ENCODE data around the gene GPR17. TPM values are rescaled to one million over a fixed set of nuclear protein-coding genes. Genes with fewer than 3 reads are reported as not detected.

Gene GPR17
- total and polyA plus RNA-seq, 9 of the 15 experiments (the other 6 are each of a cell fraction or from before 2014, with no cell fraction given): not detected

- Histone ChIP-seq H2AFZ (ENCODE audit: low read depth, low read length) (0 out of 2 replicates have a peak overlapping the region, but pooled peaks have one; percentile 78), H3K27ac (ENCODE audit: extremely low read depth, low read depth, low read length) (no peak overlapping the region), H3K9ac (ENCODE audit: insufficient read depth in 1 of 2, low read depth in 2 of 2, low read length in 2 of 2) (no peak overlapping the region; a peak in 1 of 4 replicates), H3K4me1 (replicated peaks in 1 of 2; ENCODE audit: control insufficient read depth in 2 of 2, insufficient read depth in 2 of 2, low read length in 2 of 2) (peaks cover 14 to 78% of the 10 kb centered on the region in 2 experiments), H3K79me2 (ENCODE audit: control insufficient read depth, insufficient read depth, low read length) (no peaks in the 10 kb centered on the region), H3K27me3 (ENCODE audit: control insufficient read depth in 2 of 2, insufficient read depth in 2 of 2, low read length in 2 of 2) (peaks cover 0 to 23% of the 10 kb centered on the region in 2 experiments; a peak in 2 of 5 replicates), H3K9me1 (ENCODE audit: control insufficient read depth, insufficient read depth, low read length) (no peaks in the 10 kb centered on the region), H3K9me3 (replicated peaks; ENCODE audit: control insufficient read depth, insufficient read depth, low read depth, low read length) (no peaks in the 10 kb centered on the region), H4K20me1 (replicated peaks; ENCODE audit: control insufficient read depth, insufficient read depth, low read length) (no peaks in the 10 kb centered on the region; the same call in 1 of the 2 replicates), H3K4me3 (no peak overlapping the region), H3K36me3 (ENCODE audit: control insufficient read depth, insufficient read depth, low read length) (no peaks in the 10 kb centered on the region), H3K4me2 (ENCODE audit: insufficient read depth, low read length) (no peak overlapping the region)
- 56% methylated on average over 13 of the region's 13 CpGs for WGBS (ENCODE audit: insufficient coverage, low coverage, missing lambda C conversion rate)
- no peak for ATAC-seq
- intact Hi-C loops (cut with micrococcal nuclease): no loop called here
- in situ Hi-C loops (cut with MboI): no loop called here
- no peak for FAIRE-seq
- BruUV-seq (replicated peaks): no TSS peak
- DNase-seq (ENCODE audit: extremely low read depth in 1 of 4, low spot score in 3 of 4): no peak
- TF ChIP-seq ZBTB1 (CRISPR knock-in tag; IDR thresholded peaks at IDR 0.05; ENCODE audit: borderline replicate concordance, low read depth) (0 out of 2 replicates have a peak, but pooled peaks have one; percentile 21), ZNF586 (CRISPR knock-in tag; conservative IDR thresholded peaks at IDR 0.05) (no peak), RBFOX2 (IDR thresholded peaks at IDR 0.05; ENCODE audit: low read depth, low read length) (peak; percentile 24; the same call in 1 of the 2 replicates)
- TF ChIP-seq, protein P1, sequence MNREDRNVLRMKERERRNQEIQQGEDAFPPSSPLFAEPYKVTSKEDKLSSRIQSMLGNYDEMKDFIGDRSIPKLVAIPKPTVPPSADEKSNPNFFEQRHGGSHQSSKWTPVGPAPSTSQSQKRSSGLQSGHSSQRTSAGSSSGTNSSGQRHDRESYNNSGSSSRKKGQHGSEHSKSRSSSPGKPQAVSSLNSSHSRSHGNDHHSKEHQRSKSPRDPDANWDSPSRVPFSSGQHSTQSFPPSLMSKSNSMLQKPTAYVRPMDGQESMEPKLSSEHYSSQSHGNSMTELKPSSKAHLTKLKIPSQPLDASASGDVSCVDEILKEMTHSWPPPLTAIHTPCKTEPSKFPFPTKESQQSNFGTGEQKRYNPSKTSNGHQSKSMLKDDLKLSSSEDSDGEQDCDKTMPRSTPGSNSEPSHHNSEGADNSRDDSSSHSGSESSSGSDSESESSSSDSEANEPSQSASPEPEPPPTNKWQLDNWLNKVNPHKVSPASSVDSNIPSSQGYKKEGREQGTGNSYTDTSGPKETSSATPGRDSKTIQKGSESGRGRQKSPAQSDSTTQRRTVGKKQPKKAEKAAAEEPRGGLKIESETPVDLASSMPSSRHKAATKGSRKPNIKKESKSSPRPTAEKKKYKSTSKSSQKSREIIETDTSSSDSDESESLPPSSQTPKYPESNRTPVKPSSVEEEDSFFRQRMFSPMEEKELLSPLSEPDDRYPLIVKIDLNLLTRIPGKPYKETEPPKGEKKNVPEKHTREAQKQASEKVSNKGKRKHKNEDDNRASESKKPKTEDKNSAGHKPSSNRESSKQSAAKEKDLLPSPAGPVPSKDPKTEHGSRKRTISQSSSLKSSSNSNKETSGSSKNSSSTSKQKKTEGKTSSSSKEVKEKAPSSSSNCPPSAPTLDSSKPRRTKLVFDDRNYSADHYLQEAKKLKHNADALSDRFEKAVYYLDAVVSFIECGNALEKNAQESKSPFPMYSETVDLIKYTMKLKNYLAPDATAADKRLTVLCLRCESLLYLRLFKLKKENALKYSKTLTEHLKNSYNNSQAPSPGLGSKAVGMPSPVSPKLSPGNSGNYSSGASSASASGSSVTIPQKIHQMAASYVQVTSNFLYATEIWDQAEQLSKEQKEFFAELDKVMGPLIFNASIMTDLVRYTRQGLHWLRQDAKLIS (CRISPR knock-in tag; IDR thresholded peaks at IDR 0.05): 0 out of 2 replicates have a peak, but pooled peaks have one; percentile 33
- CTCF ChIA-PET (ENCODE audit: low intra/inter-chr PET ratio): no interaction called here
- POLR2A ChIA-PET: interaction anchor here (1.6 kb wide), 1 partner anchor 13 kb away, joined by 6 read pairs; no protein-coding TSS in a partner anchor
Observed at GRCh38 chr2:127637236-127637630, 8.7 kb upstream of the GPR17 start.

Measured in K562 (cell line).